Activated naive CD8-positive, alpha-beta T cell treated with anti-CD3 and anti-CD28 coated beads, Interleukin-2, amount 50 U/mL, for 24 hours (primary cell): ENCODE data around the gene SND1.
"Not testable (repeated sequence)": the region's sequence is repeated elsewhere in the genome, so short reads cannot be mapped to it uniquely, and the experiment has no call there.

ENCODE experiments used
- ATAC-seq: fragments of 150-1000 bp; cut with Tn5 transposase; one replicate; pipeline ENCODE4 v1.10.0; 2021
- DNase-seq: peaks from one replicate; pipeline ENCODE4 v3.0.0; 2021
- H3K27ac Mint-ChIP-seq: one replicate; pipeline ENCODE4 v1.8.0; 2021; ENCODE audit warnings: mild to moderate bottlenecking, mixed read lengths
- H3K27me3 Mint-ChIP-seq: one replicate; pipeline ENCODE4 v1.8.0; 2021; ENCODE audit warnings: mixed read lengths
- H3K36me3 Mint-ChIP-seq: one replicate; pipeline ENCODE4 v1.8.0; 2021; ENCODE audit warnings: low read depth, mixed read lengths
- H3K4me1 Mint-ChIP-seq: one replicate; pipeline ENCODE4 v1.8.0; 2021; ENCODE audit warnings: mixed read lengths
- H3K4me3 Mint-ChIP-seq: one replicate; pipeline ENCODE4 v1.8.0; 2021; ENCODE audit warnings: mild to moderate bottlenecking, moderate library complexity, mixed read lengths
- H3K9me3 Mint-ChIP-seq: one replicate; pipeline ENCODE4 v1.8.0; 2021; ENCODE audit warnings: mixed read lengths

Gene SND1

GRCh38 chr7:127837816-127838410 lies 185.9 kb downstream of the SND1 start:
- peaks cover 21% of the 10 kb centered on the region for H3K9me3 Mint-ChIP-seq
- H3K4me3 Mint-ChIP-seq, ATAC-seq, H3K4me1 Mint-ChIP-seq, H3K27me3 Mint-ChIP-seq, DNase-seq: not testable (repeated sequence)
- H3K36me3 Mint-ChIP-seq = peaks cover 54% of the 10 kb centered on the region
- H3K27ac Mint-ChIP-seq = peak overlapping the region; percentile 19

GRCh38 chr7:127838816-127839415 lies 186.9 kb downstream of the SND1 start:
- peaks cover 53% of the 10 kb centered on the region for H3K36me3 Mint-ChIP-seq
- H3K9me3 Mint-ChIP-seq = peaks cover 21% of the 10 kb centered on the region
- no peak overlapping the region for H3K4me3 Mint-ChIP-seq
- ATAC-seq (no peak), DNase-seq (no peak)
- no peaks in the 10 kb centered on the region for H3K4me1 Mint-ChIP-seq
- no peak overlapping the region for H3K27ac Mint-ChIP-seq
- no peaks in the 10 kb centered on the region for H3K27me3 Mint-ChIP-seq

- no peak for DNase-seq
- no peak for ATAC-seq
- no peak overlapping the region for H3K27ac Mint-ChIP-seq
- H3K9me3 Mint-ChIP-seq = peaks cover 17% of the 10 kb centered on the region
- H3K36me3 Mint-ChIP-seq = peaks cover 62% of the 10 kb centered on the region
- H3K27me3 Mint-ChIP-seq = no peaks in the 10 kb centered on the region
- H3K4me3 Mint-ChIP-seq = no peak overlapping the region
- H3K4me1 Mint-ChIP-seq = no peaks in the 10 kb centered on the region
Measured at GRCh38 chr7:127840226-127840951, 188.4 kb downstream of the SND1 start.

GRCh38 chr7:127844165-127844564 lies 192.2 kb downstream of the SND1 start:
- Mint-ChIP-seq H3K9me3 (no peaks in the 10 kb centered on the region), H3K27me3 (no peaks in the 10 kb centered on the region), H3K4me1 (peaks cover 15% of the 10 kb centered on the region), H3K4me3 (no peak overlapping the region), H3K27ac (no peak overlapping the region), H3K36me3 (peaks cover 58% of the 10 kb centered on the region)
- ATAC-seq (no peak), DNase-seq (no peak)

GRCh38 chr7:127844707-127845331 lies 192.8 kb downstream of the SND1 start:
- no peaks in the 10 kb centered on the region for H3K27me3 Mint-ChIP-seq
- no peak overlapping the region for H3K4me3 Mint-ChIP-seq
- DNase-seq = no peak
- H3K27ac Mint-ChIP-seq = no peak overlapping the region
- ATAC-seq = no peak
- H3K36me3 Mint-ChIP-seq = peaks cover 64% of the 10 kb centered on the region
- peaks cover 21% of the 10 kb centered on the region for H3K4me1 Mint-ChIP-seq
- no peaks in the 10 kb centered on the region for H3K9me3 Mint-ChIP-seq

- no peak overlapping the region for H3K27ac Mint-ChIP-seq
- no peaks in the 10 kb centered on the region for H3K9me3 Mint-ChIP-seq
- DNase-seq (no peak), ATAC-seq (no peak)
- peaks cover 63% of the 10 kb centered on the region for H3K36me3 Mint-ChIP-seq
- peaks cover 30% of the 10 kb centered on the region for H3K4me1 Mint-ChIP-seq
- H3K4me3 Mint-ChIP-seq = no peak overlapping the region
- no peaks in the 10 kb centered on the region for H3K27me3 Mint-ChIP-seq
Measured at GRCh38 chr7:127845522-127846214, 193.7 kb downstream of the SND1 start.

- DNase-seq (no peak), ATAC-seq (no peak)
- Mint-ChIP-seq H3K9me3 (no peaks in the 10 kb centered on the region), H3K27ac (peak overlapping the region; percentile 0), H3K36me3 (peaks cover 62% of the 10 kb centered on the region), H3K4me3 (no peak overlapping the region), H3K4me1 (peaks cover 40% of the 10 kb centered on the region), H3K27me3 (no peaks in the 10 kb centered on the region)
Measured at GRCh38 chr7:127847641-127848040, 195.6 kb downstream of the SND1 start.

GRCh38 chr7:127848241-127848640 lies 196.2 kb downstream of the SND1 start:
- no peak for DNase-seq
- H3K9me3 Mint-ChIP-seq = no peaks in the 10 kb centered on the region
- H3K36me3 Mint-ChIP-seq = peaks cover 58% of the 10 kb centered on the region
- H3K4me1 Mint-ChIP-seq = peaks cover 46% of the 10 kb centered on the region
- peak overlapping the region; percentile 0 for H3K27ac Mint-ChIP-seq
- H3K4me3 Mint-ChIP-seq = no peak overlapping the region
- no peak for ATAC-seq
- no peaks in the 10 kb centered on the region for H3K27me3 Mint-ChIP-seq

GRCh38 chr7:127850195-127850594 lies 198.2 kb downstream of the SND1 start:
- peaks cover 48% of the 10 kb centered on the region for H3K36me3 Mint-ChIP-seq

GRCh38 chr7:127854383-127854782 lies 202.4 kb downstream of the SND1 start:
- no peak overlapping the region for H3K27ac Mint-ChIP-seq
- no peak overlapping the region for H3K4me3 Mint-ChIP-seq
- H3K27me3 Mint-ChIP-seq = no peaks in the 10 kb centered on the region
- H3K9me3 Mint-ChIP-seq = no peaks in the 10 kb centered on the region
- H3K4me1 Mint-ChIP-seq = peaks cover 78% of the 10 kb centered on the region
- DNase-seq (no peak), ATAC-seq (no peak)
- H3K36me3 Mint-ChIP-seq = peaks cover 43% of the 10 kb centered on the region

More at GRCh38 chr7:127850195-127850594, 198.2 kb downstream of the SND1 start:
- Mint-ChIP-seq H3K9me3 (no peaks in the 10 kb centered on the region), H3K27ac (peak overlapping the region; percentile 67), H3K4me1 (peaks cover 56% of the 10 kb centered on the region), H3K4me3 (no peak overlapping the region), H3K27me3 (no peaks in the 10 kb centered on the region)
- DNase-seq (peak; percentile 12), ATAC-seq (peak; percentile 98)

- H3K27me3 Mint-ChIP-seq = no peaks in the 10 kb centered on the region
- H3K4me1 Mint-ChIP-seq = peaks cover 72% of the 10 kb centered on the region
- H3K36me3 Mint-ChIP-seq = peaks cover 51% of the 10 kb centered on the region
- ATAC-seq (no peak), DNase-seq (no peak)
- H3K4me3 Mint-ChIP-seq = no peak overlapping the region
- H3K27ac Mint-ChIP-seq = peak overlapping the region; percentile 81
- no peaks in the 10 kb centered on the region for H3K9me3 Mint-ChIP-seq
Measured at GRCh38 chr7:127857464-127857841, 205.5 kb downstream of the SND1 start.

GRCh38 chr7:127858091-127858914 lies 206.3 kb downstream of the SND1 start:
- Mint-ChIP-seq H3K4me3 (no peak overlapping the region), H3K9me3 (no peaks in the 10 kb centered on the region), H3K4me1 (peaks cover 66% of the 10 kb centered on the region), H3K27ac (peak overlapping the region; percentile 81), H3K36me3 (peaks cover 54% of the 10 kb centered on the region), H3K27me3 (no peaks in the 10 kb centered on the region)
- no peak for ATAC-seq
- DNase-seq = no peak

GRCh38 chr7:127858915-127859189 lies 206.9 kb downstream of the SND1 start:
- Mint-ChIP-seq H3K36me3 (peaks cover 57% of the 10 kb centered on the region), H3K27me3 (no peaks in the 10 kb centered on the region), H3K27ac (no peak overlapping the region), H3K9me3 (no peaks in the 10 kb centered on the region), H3K4me1 (peaks cover 62% of the 10 kb centered on the region), H3K4me3 (no peak overlapping the region)
- no peak for ATAC-seq
- no peak for DNase-seq

GRCh38 chr7:127859330-127859729 lies 207.3 kb downstream of the SND1 start:
- Mint-ChIP-seq H3K4me3 (no peak overlapping the region), H3K36me3 (peaks cover 58% of the 10 kb centered on the region), H3K9me3 (no peaks in the 10 kb centered on the region), H3K27ac (peak overlapping the region; percentile 32), H3K27me3 (no peaks in the 10 kb centered on the region), H3K4me1 (peaks cover 63% of the 10 kb centered on the region)
- DNase-seq (no peak), ATAC-seq (no peak)
